NOMO-1 (cell line): ENCODE results near the gene USP47.
A peak's percentile ranks its signal among the peaks of the same experiment; 100 is the strongest.

Experiments
- DNase-seq, 2 experiments: peaks; one replicate each; lab custom pipeline; 2025; ENCODE audit not compliant: unreplicated experiment in 2 of 2; lab: John Stamatoyannopoulos, UW

The USP47 gene

DNA sequence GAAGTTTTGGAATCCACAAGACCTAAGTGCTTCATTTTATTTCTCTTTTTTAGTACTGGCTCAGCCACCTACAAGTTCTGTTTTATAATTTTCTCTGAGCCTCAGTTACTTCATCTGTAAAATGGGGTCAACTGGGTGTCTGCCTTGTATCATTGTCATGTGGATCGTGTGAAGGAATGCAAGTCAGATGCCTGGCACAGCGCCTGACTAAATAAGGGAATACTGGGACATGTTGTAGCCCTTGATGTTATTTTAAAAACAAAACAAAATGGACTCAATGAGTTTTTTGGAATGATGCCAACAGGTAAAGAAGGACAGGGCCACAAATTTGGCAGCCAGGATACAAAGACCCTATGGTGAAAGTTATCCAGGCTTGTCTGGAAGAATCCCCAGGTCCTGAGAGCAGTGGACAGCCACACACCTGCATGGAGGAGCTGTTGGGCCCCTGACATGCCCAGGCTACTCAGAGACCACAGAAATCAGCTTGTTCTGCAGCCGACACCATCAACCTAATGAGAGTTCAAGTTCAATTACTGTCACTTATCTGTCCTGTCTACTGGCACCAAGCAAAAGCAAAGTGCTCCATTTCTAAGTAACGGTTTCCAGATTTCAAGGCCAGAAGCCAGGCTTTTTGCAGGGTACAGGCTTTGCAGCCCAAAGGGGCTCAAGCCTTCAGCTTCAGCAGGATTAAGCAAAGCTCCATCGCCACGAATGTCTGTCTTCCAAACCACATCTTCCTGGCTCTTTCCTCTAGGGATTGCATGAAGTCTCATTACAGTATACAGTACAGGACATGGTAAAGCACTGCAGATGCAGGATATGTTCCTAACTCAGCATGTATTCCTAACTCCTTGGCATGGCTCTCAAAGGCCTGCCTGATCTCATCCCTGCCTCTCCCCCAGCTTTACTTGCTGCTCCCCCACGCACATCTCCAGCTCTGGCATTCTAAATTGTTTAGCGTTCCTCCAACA, 148.3 kb downstream of the USP47 start:
- no peak for DNase-seq

DNA sequence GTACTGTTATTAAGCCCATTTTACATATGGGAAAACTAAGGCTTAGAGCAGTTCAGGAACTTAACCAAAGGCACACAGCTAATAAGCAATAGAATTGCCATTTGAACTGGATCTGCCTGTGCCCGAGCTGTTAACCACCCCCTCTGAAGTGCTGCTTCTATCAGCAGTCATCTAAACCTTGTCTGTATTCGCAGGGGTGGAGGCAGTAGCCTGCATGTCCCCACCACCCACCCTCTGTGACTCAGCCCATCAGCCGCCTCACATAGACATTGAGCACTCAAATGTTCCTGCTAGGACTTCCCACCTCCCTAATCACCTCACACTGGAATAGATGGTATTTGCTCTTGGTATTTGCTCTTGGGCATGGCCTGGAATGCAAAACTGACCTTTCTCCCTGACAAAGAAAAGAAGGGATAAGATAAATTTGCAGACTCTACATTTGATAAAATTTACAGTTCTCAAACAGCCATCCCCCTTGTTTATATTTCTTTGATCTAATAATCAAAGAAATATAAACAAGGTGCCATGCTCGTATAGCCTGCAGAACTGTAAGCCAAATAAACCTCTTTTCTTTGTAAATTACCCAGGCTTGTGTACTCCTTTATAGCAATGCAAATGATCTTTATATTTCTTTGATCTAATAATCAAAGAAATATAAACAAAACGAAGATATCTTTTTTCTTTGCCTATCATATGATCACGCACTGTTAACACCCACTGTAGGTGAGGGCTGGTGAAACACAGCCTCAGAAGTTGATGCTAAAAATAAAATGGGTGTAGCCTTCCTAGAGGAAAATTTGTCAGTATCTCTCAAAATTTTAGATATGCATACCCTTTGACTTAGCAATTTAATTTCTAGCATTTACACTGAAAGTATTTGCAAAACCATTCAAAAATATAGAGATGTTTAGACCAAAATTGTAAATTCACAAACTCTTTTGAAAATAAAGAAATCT, 150.8 kb downstream of the USP47 start:
- no peak for DNase-seq

GRCh38 chr11:11993839-11994238, 152.1 kb downstream of the USP47 start:
- DNase-seq: no peak

DNA sequence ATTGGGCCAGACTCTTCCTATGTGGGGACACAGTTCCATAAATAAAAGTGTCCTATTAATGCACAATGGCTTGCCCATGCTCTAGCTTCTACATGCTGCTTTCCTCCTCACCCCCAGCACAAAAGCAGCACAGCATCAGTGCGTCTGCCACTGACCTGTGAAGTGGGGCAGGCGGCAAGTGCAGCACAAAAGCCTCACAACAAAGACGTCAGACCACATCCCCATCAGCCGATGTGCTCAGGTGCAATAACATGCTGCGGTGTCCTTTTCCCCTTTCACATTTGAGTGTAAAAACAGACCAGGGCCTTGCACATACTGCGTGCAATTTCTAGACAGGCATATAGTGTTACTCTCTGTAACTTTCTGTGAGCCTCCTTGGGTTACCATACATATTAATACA, 153.8 kb downstream of the USP47 start:
- DNase-seq: no peak

GRCh38 chr11:11996321-11997048, 154.7 kb downstream of the USP47 start:
- DNase-seq: no peak

DNA sequence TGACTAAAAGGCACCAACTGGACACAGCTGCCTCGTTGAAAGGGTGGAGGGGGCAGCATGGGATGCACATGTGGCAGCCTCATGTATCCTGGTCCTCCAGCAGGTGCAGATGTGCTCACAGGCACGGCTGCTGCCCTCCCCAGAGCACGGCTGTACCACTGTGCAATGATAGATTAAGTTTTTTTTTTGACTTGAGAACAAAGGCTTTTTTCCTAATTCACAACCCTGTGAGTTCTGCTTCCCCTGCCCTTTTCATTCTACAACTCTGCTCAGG, 155.2 kb downstream of the USP47 start:
- no peak for DNase-seq

DNA sequence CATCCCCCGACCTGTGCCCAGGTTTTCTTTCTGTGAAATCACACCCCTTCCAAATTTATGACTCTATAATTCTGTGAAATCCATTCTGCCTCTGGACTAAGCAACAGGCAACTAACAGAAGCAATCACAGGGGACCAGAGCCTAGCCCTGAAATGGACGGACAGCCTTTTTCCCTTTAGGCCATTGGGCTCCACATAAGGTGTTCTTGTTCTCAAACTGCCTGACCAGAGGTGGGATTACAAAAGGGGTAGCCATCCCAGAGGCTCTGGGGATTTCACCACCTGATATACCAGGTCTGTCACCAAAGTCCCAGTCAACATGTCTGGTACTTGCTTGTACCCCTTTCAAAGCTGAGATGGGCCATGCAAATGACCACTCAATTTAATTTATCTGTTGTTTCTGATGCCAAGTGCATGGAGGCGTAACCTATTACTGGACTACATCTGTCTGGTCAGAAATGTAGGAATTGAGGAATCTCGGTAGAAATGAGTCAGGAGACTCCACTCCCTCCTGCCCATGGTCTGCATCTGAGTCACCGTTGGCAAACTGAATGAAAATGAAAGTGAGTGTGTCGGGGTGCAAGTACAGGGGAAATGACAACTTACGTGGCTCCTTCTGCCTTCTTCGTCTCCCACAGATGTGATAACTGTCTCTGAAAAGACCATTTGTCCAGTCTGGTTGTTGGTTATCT, 156.5 kb downstream of the USP47 start:
- DNase-seq: peak in 1 of 2 experiments; percentile 2

DNA sequence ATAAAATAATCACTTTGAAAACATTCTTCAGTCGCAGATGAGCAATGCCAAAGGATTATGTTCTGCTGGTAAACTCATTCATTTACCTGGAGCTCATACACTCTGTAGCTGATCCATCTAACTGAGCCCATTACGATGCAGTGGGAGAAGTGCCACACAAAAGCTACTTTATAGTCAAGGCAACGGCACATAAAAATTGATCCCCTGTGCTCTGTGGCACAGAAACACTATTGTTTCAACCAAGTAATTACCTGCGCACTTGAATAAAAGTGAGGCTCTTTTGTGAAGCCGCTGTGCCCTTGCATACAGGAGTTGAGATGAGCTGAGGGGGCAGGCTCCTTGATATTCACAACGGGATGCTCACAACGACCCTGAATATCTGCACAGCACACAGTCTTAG, 159.4 kb downstream of the USP47 start:
- no peak for DNase-seq

DNA sequence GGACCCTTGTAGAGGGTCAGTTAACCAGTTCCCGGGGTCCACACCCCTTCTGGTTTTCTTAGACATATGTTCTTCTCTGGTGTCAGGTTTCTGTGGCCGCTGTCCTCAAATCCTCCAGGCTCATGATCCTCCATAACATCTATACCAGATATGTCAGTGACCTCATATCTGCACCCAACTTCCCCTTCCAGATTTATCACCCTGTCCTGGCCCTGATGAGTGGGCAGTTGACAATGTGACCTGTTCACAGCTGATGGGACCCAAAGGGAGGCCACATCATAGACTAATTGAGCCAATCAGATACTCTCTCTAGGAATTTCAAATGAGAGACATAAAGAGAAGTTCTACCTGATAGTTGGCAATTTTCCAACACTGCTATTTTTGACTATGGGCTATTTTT, 161.6 kb downstream of the USP47 start:
- no peak for DNase-seq

DNA sequence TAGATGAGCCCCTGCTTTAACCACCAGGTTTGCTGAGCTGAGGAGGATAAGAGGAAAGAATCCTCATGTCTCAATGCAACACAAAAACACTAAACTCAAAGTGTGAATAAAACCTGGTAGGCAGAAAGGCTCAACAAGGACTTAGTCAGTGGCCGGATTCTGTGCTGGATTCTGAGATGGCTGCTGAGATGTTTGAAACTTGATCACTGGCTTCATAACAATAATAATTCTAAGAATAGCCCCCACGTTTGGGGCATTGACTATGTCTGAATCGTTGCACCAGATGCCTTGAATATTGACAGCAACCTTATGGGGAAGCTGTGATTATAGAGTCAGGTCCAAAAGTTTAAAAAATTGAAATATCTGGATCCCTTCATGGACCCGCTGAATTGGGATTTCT, 162.0 kb downstream of the USP47 start:
- DNase-seq: no peak

DNA sequence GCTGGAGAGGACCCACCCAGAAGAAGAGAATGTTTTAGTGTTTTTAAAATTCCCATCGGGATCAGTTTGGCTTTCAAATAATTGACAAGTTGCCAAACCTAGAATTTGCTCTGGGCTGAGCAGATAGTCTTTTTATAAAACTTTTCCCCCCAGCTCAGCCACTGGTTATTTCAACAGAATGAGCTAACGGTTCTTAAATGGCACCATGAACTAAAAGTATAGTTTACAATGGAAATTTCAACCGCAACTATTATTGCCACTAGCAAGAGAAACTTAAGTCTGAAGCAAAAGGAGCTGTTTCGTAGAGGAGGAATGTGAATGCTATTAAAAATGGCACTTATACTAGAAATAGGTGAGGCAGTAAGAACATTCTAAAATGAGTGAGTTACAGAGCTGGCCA, 163.3 kb downstream of the USP47 start:
- DNase-seq: no peak

GRCh38 chr11:12005476-12005875, 163.7 kb downstream of the USP47 start:
- DNase-seq: no peak

GRCh38 chr11:12006552-12007229, 164.9 kb downstream of the USP47 start:
- no peak for DNase-seq

DNA sequence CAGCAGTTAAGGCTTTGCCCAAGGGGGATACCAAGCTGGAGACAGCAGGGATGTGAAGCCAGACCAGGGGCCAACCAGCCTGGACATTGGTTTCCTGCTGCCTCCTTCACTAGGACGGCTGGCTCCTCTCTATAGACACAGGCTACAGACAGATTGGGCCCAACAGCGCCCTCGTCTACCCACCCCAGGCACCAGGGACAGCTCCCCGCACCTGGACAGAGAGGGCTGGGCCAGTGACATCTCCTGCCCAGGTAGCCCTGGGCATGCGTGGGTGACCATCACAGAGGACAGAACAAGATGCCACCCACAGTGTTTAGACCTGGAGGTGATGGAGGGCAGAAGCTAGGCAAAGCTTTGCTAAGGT, 165.4 kb downstream of the USP47 start:
- no peak for DNase-seq

DNA sequence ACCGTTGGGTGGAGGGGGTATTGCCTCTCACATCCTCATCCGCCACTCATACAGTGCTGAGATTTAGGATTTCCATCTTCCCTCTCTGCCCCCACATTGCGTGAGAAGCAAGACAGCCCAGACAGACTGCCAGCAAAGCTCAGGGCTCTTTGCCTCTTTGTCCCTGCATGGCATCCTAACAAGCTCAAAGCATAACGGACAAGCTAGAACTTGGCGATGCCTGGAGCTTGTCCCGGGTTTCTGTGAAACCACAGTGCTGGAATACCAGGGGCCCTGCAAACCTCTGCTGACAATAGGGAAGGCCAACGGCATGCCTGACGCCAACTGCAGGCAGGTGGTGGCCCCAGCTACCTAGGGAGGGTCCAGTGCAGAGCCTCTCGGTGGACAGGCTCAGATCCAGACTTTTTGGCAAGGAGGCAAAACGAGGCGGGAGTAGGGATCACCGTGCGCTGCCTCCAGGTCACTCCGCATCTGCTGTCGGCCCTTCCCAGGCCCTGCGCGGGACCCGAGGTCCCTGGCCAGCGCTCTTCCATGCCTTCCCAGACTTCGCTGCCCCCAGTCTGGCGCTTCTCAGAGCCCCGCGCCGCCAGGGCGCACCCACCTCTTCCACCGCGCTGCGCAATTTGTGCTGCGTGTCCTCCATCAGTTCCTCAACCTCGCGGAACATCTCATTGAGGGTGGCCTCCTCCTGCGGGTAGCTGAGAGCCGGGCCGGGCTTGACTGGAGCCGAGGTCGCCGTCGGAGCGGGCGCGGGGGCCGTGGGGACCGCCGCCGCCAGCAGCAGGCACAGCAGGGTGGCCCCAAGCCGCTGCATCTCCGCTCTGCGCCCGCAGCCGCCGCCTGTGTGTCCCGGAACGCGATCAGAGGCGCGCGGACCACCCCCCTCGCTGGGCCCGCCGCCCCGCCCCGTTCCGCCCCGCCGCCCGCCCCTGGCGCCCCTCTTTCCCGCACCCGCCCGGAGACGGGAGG, 166.3 kb downstream of the USP47 start, which contains the start of gene DKK3:
DKK3 (minus strand) TSS at position 858 of the 969 bp plus-strand sequence; CDS start at position 814, 44 bp downstream.
- no peak for DNase-seq
